GM18498 (cell line): Measurements from ENCODE around the gene C2orf69.
A peak's percentile ranks its signal among the peaks of the same experiment; 100 is the strongest.
"Not testable (repeated sequence)": the region's sequence is repeated elsewhere in the genome, so short reads cannot be mapped to it uniquely, and the experiment has no call there.

ENCODE experiments used
- ATAC-seq: cut with Tn5 transposase; IDR thresholded peaks from one replicate; pipeline ENCODE4 v1.9.1; 2021; ENCODE audit warnings: mild to moderate bottlenecking, moderate library complexity; ENCODE audit not compliant: unreplicated experiment

The C2orf69 gene

GRCh38 chr2:199911052-199911876, at the start of gene C2orf69:
C2orf69 (plus strand) TSS chr2:199911293; CDS start chr2:199911439, 146 bp downstream.
- peak; percentile 94 for ATAC-seq

DNA sequence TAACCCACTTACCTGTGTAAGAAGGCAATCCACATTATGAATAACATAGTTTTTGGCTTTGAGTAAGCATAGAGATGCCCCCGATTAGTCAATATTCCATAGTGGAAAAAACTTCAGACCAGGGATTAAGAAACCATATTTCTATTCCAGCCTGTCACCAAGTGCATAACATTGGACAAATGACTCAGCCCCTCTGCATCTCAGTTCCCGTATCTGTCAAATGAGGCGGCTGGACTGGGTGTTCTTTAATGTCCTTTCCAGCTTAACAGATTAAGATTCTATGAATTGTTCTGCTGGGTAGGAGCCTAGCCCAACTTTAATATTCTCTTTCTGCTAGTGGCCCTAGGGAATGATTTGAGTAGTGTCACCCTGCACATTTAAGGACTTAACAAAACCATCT, 48.3 kb upstream of the C2orf69 start:
- no peak for ATAC-seq

DNA sequence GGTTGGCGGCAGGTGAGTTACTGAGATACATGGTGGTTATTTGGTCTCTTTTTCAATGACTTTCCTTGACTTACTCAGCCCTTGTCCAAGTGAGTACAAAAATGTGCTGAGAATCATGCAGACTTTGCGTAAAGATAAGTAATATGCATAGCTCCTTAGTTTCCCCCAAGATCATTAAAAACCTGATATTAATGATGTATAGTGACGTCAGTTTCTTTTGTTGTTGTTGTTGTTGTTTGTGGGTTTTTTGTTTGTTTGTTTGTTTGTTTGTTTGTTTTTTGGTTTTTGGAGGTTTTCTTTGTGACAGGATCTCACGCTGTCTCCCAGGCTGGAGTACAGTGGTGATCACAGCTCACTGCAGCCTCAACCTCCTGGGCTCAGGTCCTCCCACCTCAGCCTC, 45.2 kb upstream of the C2orf69 start:
- ATAC-seq, result no peak

DNA sequence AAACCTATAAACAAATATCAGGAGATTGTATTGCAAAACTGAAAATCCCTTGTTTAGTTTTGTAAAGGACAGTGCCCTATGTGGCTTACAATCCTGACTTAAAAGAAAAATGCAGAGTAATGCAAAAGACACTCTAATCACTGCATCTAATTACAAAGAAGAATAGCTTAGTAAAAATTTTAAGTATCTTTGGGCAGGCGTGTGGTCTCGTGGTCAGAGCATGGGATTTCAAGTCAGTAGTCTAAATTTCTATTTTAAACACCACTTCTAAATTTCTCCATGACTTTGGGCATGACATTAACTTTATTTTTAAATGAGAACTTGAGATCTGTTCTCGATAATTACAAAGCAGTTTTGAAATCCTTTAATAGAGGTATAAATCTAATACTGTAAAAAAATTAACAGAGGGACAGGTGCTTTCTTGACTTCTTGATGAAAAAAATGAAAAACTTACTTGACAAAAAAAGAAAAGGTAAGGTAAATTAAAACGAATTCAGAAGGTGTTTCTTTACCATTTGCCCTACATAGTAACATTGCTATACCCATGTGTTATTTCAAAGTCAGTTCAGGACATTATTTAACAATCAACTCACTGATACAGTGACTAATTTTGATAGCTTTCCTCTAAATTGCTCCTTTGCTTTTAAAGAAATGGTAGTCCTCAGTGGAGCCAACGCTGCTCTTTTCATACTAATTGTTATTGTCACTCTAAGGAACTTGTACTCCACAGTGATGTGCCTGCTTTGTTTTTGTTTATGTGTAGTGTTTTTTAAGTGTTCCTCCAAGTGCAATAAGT, 42.5 kb upstream of the C2orf69 start:
- no peak for ATAC-seq

- no peak for ATAC-seq
These were observed 41.9 kb upstream of the C2orf69 start for GRCh38 chr2:199869227-199869541.

GRCh38 chr2:199869653-199870052, 41.4 kb upstream of the C2orf69 start:
- ATAC-seq, result no peak

DNA sequence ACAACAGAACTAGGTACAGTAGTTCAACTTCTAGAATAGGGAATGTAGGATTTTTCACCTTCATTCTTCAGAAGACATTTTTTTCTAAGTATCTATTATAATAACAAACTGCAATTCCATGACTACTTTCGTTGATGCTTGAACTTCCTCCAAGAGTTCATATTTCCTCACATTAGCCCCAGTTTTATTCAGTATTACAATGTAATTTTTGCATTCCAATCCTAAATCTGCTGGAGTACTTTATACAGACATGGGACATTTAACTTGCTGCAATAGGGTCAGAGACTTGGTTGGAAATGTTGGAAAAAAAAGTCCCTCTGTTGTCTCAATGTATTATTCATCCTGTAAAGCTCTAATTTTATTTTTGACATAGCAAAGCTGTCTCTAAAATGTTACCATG, 40.5 kb upstream of the C2orf69 start:
- ATAC-seq, result no peak

DNA sequence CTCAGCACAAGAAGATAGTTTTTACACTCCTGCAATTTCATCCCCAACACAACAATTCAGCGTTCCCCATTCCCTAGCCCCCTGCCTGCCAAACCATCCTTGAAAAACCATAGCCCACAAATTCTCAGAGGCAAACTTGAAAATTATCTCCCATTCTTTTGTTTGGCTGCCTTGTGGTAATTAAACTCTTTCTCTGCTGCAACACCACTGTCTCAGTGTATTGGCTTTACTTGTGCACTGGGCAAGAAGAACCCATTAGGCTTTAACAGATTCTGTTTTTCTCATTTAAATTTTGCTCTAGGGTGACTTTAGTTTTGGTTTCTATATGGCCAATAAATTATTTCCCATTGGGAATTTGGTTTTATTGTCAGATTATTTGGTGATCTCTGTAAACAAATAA, 36.9 kb upstream of the C2orf69 start:
- no peak for ATAC-seq

DNA sequence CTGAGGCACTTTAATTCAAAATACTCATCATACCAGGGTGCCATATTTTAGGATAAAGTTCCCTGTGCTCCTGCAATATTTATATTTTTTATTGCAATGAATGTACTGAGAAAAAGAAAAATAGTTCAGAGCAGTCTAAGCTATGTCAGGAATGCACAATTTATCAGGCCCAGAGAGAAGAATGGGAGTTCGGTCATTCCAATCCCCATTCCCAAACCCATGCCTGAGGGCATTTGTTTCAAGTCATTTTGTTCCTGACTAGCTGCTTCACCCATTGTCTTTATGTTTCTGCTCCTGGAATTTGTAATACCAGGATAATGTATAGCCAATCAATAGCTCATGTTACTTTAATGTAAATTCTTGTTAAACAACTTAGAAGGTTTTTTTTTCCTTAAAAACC, 35.7 kb upstream of the C2orf69 start:
- ATAC-seq, result no peak

DNA sequence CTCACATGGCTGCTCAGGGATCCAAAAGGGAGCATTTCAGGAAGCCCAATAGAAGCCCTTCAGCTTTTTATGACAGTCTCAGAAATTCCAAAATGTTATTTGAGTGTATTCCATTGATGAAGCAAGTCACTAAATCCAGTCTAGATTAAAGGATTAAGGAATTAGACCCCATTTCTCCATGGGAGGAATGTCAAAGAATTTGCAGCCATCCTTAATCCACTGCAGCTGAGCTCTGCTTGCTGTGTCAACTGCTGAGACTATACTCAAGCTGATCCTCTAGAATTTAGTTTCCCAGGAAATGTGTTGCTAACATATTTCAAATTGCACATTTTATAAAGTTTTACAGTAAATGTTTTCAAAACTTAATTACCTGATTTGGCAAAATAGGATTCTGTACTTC, 28.4 kb upstream of the C2orf69 start:
- no peak for ATAC-seq

- ATAC-seq, result no peak
These were observed 27.4 kb upstream of the C2orf69 start for GRCh38 chr2:199883474-199884212.

DNA sequence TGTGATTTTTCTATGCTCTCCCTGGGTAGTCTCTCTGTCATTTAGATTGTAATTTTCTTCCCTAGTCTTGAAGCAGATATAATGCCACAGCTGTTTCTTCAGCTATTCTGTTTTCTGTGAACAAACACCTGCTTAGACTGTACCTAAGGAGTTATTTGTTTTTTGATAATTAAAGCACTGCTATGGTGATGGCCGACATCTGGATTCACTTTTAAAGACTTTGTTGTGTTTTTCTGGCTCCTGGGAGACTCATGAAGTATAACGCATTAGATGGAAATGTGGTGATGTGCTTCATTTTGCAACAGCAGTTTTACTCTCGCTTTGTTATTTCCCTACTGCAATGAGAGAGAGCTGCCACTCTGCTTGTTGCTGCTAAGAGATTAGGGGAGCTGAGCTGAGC, 15.7 kb upstream of the C2orf69 start:
- no peak for ATAC-seq

DNA sequence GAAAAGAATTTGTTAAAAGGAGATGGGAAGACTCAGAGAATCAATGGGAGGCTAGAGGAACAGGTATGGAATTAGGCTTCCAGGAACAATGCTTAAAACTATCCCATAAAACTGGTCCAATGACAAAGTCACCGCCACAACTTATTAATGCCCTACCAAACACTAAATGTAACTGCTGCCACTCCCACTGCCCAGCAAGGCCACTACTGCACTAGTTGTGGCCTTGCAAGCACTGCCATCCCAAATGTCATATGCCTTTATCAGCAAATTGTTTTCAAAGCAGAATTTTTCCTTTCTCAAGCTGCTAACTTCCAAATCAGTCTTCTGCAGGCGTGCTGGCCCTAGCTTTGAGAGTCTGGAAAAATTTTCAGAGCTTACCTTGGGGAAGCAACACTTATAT, 14.5 kb upstream of the C2orf69 start:
- ATAC-seq, result no peak

- ATAC-seq, result no peak
These were observed 9.2 kb upstream of the C2orf69 start for GRCh38 chr2:199901942-199902341.

DNA sequence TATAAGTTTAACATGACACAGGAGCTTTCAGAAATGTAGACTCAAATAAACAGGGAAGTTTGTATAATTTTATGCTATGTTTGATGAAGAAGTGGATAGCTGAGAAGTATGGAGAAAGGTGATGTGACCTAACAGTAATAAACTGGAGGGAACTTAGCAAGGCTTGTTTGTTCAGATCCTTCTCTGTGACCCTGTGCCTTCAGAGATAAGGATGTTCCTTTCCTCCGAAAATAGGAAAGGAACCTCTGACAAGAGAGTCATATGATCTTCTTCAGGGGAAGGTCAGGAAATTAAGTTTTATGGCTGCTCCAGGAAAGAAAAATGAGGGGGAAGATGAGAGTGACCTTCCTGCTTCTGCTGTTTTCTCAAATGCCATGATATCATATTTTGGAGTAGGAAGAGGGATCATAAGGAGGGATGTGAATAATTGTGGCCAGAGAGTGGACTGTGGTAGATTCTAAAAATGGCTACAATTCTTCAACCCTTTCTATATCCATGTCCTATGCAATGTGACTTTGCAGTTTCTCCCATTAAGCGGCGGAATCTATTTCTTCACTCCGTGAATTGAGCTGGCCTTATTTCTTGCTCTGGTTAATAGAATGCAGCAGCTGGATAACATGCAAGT, 8.5 kb upstream of the C2orf69 start:
- ATAC-seq, result no peak

GRCh38 chr2:199903111-199903510, 8.0 kb upstream of the C2orf69 start:
- no peak for ATAC-seq

DNA sequence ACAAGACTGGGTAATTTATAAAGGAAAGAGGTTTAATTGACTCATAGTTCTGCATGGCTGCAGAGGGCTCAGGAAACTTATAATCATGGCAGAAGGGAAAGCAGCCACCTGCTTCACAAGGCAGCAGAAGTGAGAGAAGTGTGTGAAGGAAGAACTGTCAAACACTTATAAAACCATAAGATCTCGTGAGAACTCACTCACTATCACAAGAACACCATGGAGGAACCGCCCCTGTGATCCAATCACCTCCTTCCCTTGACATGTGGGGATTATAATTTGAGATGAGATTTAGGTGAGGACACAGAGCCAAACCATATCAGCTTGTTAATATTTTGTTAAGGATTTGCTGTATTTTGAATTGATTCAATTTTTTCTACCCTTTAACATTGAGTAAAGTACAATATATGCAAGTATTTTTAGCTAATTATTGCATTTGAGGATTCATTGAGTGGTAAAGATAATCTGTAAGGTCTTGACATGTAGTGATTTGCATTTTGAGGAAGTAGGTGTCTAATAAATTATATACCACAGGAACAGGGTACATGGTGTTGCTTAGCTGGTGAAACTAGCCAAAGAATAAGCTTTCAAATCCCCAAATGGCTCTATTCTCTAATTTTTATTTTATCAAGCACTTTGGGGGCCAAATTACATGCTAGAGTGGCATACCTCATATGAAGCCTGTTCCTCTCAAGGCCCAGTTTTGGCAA, 3.9 kb upstream of the C2orf69 start:
- ATAC-seq, result no peak

DNA sequence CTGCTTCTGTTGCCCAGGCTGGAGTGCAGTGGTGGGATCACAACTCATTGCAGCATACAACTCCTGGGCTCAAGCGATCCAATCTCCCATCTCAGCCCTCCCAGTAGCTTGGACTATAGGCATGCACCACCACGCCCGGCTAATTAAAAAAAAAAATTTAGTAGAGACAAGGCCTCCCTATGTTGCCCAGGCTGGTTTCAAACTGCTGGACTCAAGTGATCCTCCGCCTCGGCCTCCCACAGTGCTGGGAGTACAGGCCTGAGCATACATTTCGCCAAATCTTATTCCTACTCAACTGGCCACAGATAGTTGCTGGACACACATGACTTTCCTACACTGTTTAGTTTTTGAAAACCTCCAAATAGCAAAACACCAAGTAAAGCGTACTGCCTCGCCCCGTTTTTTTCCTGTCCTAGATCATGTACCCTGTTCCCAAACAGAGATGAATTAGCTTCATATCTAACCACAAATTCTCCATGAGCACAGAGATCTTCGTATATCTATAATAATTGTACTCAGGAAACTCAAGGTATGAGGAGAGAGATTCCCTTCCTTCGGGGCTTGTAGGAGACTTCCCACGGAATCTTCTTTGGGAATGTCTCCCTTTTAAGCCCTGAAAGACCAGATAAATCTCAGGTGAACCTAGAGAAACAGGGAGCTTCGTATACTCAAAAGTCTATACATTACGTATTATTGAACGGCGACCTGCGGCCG, 598 bp upstream of the C2orf69 start:
- ATAC-seq, result no peak

GRCh38 chr2:199911877-199912161, 726 bp downstream of the C2orf69 start:
- no peak for ATAC-seq

DNA sequence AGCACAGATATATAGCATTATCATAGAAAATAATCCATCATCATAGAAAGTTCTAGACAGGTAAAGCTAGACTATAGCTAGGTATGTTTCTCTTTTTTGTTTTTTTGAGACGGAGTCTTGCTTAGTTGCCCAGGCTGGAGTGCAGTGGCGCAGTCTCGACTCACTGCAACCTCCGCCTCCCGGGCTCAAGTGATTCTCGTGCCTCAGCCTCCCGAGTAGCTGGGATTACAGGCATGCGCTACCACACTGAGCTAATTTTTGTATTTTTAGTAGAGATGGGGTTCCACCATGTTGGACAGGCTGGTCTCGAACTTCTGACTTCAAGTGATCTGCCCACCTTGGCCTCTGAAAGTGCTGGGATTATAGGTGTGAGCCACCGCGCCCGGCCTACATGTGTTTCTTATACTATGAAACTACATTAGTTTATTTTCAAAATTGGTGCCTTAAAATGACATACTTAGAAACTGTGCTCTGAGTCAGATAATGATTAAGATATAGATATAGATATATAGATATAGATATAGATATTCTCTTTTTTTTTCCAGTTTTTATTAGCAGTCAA, 1.5 kb downstream of the C2orf69 start:
- not testable (repeated sequence) for ATAC-seq
